Frontal cortex (tissue), 4 donors: ENCODE data around the gene MC3R. TPM values are rescaled to one million over a fixed set of nuclear protein-coding genes. Genes with fewer than 3 reads are reported as not detected.

Source experiments
- DNase-seq, 2 donors: peaks; one replicate each; pipeline ENCODE4 v3.0.0; 2012; ENCODE audit warnings: low spot score in 2 of 2
- FAIRE-seq: peaks from 2 replicates; lab custom pipeline; 2012; peaks lifted over from hg19 to GRCh38; lab: Jason Lieb, UNC
- small RNA-seq: library from RNA; depleted of rRNA; stranded (forward); fragments of <200 nt; gene quantifications from one replicate; pipeline ENCODE3, GENCODE V24; 2014
- total RNA-seq: library from RNA; depleted of rRNA; stranded (reverse); fragments of >200 nt; gene quantifications from one replicate; pipeline ENCODE4 v1.2.3, GENCODE V29; 2014
- donor health status: control.
- donor health status: control.
- donor health status: control.

Gene MC3R
- total RNA-seq, 1 donor from 2014 or later = not detected

DNA sequence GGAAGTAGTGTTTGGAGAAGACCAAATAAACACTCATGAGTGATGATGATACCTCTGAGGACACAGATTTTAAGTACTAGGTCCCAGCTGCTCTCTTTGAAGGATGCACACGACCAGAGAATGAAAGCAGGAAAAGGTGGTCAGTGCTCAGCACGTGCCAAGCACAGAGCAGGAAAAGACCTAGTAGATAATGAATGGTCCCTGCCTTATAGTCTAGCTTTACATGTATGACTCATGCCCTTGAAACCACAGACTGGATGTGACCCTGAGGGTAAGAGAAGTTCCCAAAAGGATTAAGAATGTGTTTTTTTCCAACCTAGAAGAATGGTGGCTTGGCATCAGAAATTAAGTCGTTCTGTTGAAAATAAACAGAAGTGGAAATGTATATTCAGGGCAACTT lies 2.8 kb upstream of the MC3R start:
- DNase-seq = no peak
- no peak for FAIRE-seq

DNA sequence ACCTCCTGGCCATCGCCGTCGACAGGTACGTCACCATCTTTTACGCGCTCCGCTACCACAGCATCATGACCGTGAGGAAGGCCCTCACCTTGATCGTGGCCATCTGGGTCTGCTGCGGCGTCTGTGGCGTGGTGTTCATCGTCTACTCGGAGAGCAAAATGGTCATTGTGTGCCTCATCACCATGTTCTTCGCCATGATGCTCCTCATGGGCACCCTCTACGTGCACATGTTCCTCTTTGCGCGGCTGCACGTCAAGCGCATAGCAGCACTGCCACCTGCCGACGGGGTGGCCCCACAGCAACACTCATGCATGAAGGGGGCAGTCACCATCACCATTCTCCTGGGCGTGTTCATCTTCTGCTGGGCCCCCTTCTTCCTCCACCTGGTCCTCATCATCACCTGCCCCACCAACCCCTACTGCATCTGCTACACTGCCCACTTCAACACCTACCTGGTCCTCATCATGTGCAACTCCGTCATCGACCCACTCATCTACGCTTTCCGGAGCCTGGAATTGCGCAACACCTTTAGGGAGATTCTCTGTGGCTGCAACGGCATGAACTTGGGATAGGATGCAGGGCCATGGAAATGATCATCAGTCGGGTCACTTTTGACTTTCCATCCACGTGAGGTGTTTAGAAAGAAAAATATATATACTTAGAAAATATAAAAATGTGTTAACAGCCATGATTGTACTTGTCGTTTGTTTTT lies 868 bp downstream of the MC3R start:
- DNase-seq (no peak), FAIRE-seq (no peak)

DNA sequence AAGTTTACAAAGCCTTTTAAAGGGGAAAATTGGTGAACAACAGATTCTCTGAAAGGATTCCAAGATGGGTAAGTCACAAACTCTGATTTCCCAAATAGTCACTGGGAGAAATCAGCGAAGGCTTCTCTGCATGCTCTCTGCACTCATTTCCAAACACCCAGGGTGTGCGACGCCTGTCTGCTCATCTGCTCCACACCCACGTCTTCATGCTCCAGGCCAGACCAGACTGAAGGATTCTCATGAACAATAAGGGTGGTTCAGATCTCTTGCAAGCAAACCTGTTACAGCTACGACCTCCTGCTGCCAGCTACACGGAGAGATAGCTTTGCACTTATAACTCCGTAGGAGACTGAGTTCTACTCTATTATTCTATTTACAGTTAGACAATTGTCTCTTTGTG lies 1.4 kb downstream of the MC3R start:
- FAIRE-seq = no peak
- no peak for DNase-seq

DNA sequence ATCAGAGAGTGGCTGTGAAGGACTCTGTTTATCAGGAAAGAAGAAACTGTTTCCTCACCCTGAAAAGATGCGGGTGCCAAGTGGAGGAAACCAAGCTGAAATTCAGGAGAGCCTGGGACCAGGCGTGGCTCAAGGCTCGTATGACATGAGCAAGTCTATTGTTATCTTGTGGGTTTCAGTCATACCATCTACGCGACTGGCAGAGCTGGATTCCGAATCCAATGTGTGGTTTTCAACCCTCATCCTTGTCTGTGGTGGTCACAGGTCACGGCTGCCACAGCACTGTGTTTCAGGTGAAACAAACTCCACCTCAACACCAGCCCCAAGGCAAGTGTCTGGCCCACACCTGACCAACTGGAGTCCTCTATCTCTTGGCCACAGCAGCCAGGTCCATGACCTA lies 9.1 kb downstream of the MC3R start:
- FAIRE-seq = no peak

DNA sequence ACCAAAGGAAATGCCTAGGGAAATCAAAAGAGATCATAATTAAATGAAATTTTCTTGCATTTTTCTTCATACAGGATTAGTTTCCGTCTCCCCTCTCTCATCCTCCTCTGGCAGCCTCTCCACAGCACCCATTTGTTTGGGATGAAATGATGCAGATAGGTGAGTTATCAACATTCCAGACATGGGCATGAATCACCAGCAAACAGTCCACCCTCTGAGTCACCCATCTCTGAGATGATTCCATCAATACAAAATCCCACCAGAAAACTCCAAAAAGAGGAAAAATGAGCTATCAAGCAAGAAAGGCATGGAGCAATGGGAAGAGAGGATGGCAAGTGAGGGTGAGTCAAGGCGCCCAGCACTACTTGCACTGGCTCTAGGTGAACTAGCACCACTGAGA lies 11.4 kb downstream of the MC3R start:
- FAIRE-seq = no peak

More for the DNA sequence above, 9.1 kb downstream of the MC3R start:
- DNase-seq = no peak

DNA sequence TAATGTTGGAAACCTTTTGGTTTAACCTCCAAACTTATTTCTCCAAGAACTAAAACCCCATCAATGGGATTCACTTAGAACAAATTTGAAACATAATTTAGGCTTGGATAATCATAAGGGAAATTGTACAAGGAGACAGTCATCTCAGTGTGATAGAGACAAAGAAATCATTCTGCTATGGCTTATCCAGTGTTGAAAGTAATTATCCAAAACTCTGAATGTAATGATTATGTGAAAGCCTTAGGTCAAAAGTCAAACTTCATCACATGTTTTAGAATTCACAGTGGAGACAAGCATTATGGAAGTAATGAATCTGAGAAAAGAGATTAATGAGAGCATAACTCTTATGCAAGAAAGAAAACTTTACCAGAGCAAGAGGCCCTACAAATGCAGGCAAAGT lies 20.0 kb downstream of the MC3R start:
- no peak for DNase-seq
- no peak for FAIRE-seq

More for the DNA sequence above, 11.4 kb downstream of the MC3R start:
- no peak for DNase-seq

DNA sequence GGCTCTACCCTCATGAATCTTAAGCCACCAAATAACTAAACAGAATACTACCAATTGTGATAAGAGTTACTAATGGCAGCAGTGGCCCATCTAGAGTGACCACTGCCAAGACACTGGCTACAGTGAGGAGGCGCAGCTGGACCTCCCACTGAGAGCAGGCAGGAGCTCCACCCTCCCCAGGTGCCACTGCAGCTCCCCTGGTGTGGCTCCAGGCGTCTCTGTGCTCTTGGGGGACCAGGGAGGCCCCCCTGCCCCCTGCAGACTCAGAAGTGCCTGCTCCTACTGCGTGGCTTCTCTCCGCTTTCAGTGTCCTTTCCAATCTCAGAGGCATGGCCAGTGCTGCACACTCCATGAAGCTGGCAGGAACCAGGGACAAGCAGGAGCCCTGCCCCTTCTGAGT lies 23.4 kb downstream of the MC3R start:
- no peak for DNase-seq
- FAIRE-seq = no peak

DNA sequence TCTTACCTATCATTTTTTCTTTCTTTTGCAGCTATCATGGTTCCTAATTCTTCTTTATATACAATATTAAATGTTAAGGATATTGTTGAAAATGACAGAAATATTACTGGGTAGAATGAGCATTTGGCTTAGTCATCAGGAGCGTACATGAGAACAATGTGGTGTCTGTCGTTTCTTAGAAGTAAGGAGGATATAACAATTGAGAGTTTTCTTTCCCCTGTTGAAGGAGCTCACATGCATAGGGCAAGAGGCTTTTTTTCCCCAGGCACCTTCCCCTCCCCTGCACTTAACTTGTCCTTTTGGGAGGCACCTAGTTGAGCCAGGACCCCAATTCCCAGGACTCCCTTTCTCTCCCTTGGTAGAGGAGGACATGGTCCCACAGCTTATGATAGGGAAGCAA lies 25.0 kb downstream of the MC3R start:
- DNase-seq = no peak
- no peak for FAIRE-seq

DNA sequence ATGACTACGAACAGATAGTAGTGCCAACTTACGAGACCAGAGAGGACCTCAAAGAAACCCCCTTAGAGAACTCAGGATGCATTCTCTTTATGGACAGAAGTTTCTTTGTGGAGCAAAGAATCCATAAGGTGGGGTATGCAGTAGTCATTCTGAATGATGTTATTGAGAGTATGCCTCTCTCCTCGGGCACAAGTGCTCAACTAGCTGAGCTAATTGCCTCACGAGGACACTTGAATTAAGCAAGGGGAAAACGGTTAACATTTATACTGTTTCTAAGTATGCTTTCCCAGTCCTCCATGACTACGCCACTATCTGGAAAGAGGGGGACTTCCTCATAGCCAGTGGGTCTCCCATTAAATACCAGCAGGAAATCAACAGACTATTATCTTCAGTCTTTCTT lies 25.6 kb downstream of the MC3R start:
- no peak for FAIRE-seq
- DNase-seq = no peak

DNA sequence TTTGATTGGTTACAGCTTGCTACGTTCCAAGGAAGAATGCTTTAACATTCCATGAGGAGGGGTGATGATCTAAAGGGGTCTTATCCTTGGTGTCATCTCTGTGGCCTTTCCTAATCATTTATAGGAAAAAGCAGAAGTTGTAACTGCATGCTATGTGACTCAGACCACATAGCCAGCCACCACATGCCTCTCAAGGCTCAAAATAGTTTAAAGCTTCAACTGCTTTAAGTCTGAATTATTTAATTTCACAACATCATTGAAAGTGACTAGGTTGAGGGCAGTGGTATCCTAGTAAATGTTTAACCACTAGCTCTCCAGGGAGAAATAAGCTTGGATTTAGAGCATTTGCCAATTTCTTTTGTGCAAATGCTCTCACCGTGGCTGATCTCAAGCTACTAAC lies 29.7 kb downstream of the MC3R start:
- DNase-seq (no peak), FAIRE-seq (no peak)

DNA sequence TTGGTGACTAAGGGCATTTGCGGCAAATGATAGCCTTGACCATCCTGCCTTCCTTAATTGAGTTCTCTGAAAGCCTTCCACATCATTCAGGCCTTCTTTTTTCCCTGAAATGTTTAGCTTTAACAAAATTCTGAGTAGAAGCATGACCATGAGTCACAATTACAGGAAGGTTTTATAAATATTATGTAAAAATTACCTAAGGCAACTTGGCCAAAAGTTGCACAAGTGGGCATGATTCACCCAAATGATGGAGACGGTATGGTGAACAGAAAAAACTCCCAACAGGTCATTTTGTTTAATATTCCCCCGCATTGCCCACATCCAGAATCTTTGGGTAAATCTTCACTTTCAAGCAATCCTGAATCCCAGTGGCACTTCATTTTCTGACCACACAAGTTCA lies 37.0 kb downstream of the MC3R start:
- FAIRE-seq = no peak
- DNase-seq = no peak

DNA sequence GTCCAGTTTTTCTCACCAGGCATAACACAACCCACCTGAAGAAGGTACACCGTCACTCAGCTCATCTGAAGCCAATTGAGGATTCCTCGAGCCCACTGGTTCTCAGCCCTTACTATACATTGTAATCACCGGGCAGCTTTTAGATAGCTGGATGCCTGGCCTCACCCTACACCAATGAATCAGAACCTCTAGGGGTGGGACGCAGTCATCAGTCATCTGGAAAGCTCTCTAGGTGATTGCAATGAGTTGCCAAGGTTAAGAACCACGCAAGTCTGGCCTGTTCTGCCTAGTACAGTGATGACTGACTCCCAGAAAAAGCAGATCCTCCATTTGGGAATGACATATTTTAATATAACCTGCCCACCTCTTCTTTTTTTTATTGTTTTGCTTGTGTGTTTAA lies 41.1 kb downstream of the MC3R start:
- DNase-seq (no peak), FAIRE-seq (no peak)

DNA sequence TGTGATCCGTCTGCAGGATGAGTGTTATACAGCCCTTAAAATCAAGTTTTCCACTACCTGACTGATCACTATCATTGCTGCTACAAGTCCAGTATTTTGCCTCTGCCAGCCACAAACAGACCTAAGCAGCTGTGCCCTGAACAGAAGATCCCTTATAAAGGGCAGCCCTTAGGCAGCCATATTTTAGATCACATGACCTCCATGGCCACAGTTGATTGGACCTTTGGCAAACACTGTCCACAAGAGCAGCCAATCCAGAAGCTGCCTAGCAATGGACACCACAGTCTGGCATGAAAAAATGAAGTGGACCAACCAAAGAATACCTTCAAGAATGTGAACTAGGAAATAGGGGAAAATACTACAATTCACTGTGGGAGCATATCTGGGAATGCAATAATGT lies 50.8 kb downstream of the MC3R start:
- FAIRE-seq (no peak), DNase-seq (no peak)

Small RNA genes within 50 kb of the gene (small RNA-seq; reads per million reads assigned to genes)
- gene RNA5SP487 = not detected

Other genes with a start within 250 kb of the MC3R start
- 7.7 TPM for gene CBLN4, start 243.2 kb upstream of the MC3R start, total RNA-seq
- gene FAM210B, start 110.2 kb downstream of the MC3R start, total RNA-seq = 15.5 TPM
- gene AURKA, start 143.5 kb downstream of the MC3R start, total RNA-seq = 6.5 TPM
- 27.7 TPM for gene CSTF1, start 143.9 kb downstream of the MC3R start, total RNA-seq
- under 0.01 TPM for gene CASS4, start 163.5 kb downstream of the MC3R start, total RNA-seq
- 48.9 TPM for gene RTF2, start 219.9 kb downstream of the MC3R start, total RNA-seq